HG03135 (cell line): ENCODE measurements around the gene SORL1.
A peak's percentile ranks its signal among the peaks of the same experiment; 100 is the strongest.

Experiments used
- ATAC-seq: cut with Tn5 transposase; IDR thresholded peaks from one replicate; pipeline ENCODE4 v1.9.1; 2021; ENCODE audit warnings: mild to moderate bottlenecking, moderate library complexity; ENCODE audit not compliant: unreplicated experiment

SORL1 gene

DNA sequence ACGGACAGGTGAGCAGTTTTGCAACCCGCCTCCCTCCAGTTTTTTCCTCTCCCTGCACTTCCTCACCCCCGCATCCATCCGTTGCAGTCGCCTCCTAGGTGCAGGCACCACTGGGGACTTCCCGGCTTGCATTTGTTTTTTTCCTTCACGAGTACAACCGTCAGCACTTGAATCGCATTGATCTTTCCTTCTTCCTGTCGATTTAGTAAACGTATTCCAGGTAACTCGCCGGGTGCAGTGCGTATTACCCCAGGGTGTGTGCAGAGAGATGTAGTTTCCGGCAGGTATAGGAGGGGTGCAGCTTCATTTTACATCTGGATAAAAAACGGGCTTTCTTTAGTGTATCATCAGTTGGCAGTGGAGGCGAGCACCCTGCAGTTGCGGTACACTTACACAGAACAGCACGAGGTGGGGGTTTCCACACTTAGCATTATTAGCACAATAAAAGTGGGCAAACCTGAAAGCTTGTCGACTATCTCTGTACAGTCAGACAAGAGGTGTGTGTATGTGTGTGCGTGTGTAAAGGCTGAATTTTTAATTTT lies 566 bp downstream of the SORL1 start, which contains the start of gene SORL1-AS1:
Gene SORL1-AS1 (minus strand): TSS at position 359 of the 542 bp plus-strand sequence.
- peak; percentile 15 for ATAC-seq

DNA sequence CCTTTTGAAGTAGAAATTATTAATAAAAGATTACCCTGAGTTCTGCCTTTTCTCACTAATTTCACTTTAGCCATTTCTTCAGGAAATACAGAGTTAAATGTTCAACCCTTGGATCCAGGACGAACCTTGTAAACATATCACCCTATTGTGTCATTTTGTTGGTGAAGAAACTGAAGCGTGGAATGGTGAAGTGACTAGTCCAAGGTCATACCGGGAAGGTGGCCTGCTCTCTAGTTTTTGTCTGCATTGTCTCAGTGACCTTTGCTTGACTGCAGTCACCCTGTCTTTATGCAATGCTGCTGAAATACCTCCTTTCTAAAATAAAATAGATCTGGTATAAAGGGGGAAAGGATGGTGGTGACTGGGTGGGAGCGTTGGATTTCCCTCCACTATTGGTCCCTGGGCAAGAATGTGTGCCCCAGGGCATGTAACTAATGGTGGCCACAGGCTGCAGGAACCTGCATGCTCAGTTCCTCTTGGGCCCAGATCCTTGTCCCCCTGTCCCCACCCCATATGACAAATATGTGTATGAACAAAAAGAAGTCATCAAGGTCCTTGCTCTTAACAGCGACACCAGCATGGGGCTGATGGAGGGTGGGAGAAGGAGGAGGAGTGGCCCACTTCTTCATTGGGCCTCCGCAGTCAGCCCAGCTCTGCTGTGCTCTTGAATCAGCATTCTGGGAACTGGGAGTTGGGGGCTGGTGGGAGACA lies 1.6 kb downstream of the SORL1 start:
- no peak for ATAC-seq

DNA sequence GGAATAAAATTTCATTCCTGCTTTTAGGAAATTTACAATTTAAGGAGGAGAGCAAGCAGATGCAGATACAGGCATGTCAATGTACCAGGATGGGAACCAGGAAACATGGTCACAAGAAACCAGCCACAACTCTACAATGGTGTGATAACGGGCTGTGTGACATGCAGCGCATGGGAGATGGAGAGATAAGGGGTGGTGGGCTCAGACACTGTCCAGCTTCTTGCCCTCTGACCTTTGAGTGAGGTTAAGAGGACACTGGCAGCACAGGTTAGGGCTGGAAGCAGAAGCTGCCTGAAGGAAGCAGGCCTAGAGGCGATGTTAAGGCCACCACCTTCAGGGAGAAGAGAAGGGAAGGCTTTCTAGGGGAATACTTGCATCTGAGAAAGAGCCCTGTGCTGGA lies 3.0 kb downstream of the SORL1 start:
- no peak for ATAC-seq

DNA sequence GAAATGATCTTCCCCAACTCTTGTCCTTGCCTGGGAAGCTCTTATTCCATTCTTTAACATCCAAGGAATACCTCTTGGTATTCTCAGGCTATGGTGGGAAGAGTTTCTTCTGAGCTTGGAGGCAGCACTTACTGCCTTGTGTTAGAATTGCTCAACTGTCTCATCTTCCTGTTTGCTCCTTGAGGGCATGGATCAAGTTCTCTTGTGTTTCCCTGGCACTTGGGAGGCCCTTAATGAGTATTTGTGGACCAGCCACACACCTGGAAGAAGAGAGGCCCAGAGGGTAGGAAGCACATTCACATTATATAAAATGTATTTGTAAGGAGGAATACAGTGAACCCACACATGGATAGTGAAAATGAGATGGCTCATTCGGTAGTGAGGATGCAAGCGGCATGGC lies 4.0 kb downstream of the SORL1 start:
- ATAC-seq = no peak

DNA sequence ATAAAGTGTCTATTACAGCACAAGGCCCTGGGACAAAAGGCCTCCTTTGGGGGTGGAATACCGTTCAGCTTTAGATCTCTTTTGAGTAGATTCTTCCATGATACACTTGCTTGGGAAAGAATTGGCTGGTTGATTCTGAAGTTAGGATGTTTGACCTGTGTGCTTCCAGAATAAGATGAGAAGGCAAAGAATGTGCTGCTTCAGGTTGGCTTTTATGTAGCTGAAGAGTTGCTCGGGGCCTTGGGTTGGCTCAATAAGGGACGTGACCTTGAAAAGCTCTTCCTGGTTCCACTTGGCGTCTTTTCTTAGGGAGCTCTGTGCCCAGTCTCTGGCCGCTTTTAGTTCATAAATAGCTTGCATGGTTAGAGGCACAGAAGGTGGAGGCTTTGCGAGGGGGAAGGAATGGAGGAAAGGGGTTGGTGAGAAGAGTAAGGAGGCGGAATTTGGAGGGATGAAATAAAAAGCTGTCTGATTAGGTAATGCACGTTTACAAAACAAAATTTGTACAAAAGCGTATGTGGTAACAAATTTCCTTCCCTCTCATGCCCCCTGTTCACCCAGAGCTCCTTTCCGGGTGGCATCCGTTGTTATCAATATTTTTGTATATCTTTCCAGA lies 4.8 kb downstream of the SORL1 start:
- ATAC-seq = no peak

DNA sequence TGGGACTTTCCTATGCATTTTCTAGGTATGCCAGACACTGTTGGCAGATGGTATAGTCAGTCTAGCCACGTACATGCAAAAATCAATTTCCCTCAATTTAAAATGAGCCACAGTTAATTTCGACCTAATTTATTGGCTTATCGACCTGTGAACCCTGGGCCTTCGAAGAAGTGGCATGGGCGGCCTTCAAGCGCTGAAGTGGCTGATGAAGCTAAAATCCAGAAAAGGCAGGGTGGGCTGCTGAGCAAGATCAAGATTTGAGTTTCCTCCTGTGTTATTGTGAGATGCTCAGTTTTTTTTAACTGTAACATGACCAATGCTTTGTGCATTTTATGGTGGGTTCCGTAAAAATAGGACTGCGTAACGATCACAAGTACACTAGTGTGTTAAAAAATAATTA lies 6.4 kb downstream of the SORL1 start:
- no peak for ATAC-seq

DNA sequence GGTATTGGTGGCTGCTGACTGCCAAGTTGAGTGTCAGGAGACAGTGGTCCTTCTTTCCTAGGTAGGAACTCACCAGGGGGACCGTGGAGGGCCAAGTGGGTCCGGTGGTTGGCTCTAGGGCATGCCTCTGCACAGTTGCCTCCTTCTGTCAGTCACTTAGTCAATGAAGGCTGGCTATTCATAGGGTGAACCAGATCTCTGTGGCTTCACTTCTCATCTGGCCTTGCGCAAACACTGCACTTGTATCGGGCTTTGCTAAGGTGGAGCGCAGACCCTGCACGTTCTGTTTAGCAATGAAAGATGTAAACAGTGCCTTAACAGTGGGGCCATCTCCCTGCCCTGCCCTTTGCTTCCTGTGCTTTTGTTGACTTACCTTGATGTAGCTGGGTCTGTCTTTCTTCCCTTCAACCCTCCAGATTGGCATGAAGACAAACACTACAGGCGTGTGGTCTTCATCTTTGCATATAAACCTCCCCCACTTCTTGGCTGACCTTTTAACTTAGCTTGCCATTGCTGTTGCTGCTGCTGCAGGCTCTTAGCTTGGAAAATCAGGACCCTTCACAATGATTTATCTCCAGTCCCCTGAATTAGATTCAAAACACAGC lies 7.4 kb downstream of the SORL1 start:
- ATAC-seq = no peak

DNA sequence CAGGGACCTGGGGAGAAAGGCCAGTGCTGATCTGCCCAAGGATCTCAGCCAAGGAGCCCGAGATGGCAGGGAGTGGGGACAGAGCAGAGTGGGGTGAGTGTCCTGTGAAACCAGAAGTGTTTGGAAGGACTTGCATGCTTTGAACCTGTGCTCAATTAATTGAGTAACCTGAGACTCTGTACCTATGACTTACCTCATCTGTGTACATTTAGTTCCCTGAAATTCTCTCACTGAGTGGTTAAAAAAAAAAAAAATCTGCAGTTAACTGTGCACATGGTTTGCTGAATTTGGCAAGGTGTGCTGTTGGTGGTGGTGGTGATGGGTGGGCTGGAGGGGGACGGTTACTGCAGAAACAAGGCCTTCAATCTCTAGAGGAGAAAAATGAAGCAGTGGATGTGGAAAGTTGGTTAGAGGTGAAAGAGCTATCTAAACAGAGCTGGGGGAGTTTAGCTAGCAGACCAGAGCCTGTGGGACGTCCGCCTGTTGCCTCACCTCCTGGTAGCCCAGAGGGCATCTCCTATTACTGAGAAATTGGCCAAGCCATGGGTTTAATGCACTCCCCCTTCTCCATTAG lies 8.9 kb downstream of the SORL1 start:
- no peak for ATAC-seq

DNA sequence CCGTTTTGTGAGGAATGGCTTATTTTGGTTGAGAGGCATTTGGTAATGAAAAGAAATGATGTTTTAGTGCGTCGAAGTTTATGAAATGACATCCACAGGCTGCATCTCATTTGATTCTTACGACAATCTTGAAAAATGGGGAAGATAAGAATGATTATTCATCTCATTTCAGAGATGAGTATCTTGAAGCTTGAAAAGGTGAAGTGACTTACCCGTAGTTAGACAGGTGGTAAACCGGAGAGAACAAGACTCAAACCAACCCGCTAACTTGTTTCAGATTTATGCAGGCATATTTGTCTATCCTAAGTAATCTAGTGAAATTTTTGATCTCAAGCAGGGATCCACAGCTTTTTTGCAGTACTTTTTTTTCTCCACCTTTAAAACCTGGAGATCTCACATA lies 9.7 kb downstream of the SORL1 start:
- no peak for ATAC-seq

DNA sequence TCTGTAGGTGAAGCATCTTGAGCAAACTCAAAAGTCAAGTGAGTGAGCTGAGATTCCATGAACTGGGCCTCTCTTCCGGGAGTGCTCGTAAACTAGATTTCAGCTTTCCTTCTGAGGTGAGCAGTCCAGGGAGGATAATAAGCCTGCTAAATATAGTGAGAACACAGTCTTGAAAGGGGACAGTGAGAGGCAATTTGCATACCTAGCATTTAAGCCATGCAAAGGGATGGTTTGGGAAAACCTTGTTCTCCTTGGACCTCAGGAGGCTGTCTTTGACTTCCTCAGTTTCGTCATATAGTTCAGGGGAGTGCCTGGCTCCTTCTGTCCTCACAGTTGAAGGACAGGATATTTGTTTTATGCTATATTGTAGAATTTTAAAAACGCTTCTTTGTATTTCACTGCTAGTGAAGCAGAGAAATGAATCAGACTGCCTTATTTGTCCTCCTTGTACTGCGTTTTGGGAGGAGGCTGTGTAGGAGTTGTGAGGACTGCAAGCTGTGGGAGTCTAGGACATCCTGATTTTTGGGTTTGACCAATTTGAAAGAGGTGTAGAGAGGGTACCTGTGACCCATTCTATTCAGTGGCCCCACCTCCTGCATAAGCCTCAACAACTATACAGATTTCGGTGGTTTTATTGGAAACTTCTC lies 11.7 kb downstream of the SORL1 start:
- no peak for ATAC-seq

DNA sequence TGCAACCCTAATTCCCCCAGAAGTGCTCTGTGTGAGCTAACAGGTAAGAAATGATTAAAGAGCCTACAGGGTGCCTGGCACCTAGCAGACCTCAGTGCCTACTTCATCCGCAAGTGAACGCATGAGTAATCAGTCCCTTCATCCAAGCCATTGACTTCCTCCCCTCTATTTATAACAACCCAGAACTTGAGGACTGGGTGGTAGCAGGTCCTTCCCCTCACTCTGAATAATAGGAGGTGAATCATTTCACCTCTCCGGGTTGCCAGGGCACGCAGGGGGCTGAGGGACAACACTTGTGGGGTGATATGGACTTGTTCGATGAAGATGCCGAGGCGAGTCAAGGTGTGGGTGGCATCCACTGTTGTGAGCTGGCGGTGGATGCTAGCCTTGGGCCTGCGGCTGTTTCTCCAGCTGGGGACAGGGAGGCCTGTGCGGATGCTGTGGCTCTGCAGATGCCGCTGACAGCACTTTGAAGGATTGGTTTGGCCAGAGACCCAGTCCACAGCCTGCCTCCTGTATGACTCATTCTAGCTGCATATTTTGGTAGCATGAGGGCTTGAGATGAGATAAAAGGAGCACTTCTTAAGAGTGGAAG lies 12.3 kb downstream of the SORL1 start:
- ATAC-seq = peak; percentile 51

DNA sequence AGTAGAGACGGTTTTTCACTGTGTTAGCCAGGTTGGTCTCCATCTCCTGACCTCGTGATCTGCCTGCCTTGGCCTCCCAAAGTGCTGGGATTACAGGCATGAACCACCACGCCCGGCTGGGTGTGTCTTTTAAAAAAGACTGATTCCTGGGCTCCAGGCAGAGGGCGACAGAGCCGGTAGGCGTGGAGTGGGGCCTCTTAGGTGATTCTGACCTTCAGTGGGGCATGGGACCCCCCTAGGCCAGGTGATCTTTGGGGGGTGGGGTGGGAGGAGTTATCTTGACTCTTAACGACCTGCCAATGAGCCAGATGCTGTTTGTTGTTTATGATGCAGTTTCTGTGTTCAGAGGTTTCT lies 13.6 kb downstream of the SORL1 start:
- ATAC-seq = no peak

DNA sequence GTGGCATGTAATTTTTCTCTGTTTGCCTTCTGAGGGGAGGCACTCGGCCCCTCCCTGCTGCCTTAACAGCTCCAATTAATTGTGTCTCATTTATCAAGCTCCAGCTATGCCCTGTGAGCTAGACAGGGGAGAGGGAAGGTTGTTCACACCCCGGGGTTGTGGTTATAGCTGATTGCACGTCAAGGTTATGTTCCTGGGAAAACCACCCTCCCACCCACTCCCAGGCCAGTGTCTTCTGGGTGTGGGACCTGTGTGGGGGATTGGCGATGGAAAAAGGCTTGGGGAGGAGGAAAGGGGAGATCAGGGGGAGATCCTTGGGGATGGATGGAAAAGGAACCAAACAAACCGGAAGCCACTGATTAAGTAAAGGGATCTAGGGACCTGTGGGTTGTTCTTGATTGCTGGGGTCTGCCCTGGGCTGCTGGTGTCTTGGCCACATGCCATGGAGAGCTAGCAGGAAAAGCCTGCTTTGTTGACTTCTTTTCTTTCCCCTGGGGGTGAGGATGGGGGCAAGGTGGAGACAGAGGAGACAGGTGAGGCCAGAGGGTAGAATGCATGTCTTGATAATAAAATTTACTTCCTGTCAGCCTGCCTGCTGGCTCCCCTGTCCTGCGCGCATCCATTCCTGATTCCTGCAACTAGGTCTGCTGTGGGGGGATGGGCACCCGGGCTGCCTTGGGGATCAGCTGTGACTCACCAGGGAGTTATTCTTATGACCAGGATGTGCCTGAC lies 14.1 kb downstream of the SORL1 start:
- ATAC-seq = no peak

DNA sequence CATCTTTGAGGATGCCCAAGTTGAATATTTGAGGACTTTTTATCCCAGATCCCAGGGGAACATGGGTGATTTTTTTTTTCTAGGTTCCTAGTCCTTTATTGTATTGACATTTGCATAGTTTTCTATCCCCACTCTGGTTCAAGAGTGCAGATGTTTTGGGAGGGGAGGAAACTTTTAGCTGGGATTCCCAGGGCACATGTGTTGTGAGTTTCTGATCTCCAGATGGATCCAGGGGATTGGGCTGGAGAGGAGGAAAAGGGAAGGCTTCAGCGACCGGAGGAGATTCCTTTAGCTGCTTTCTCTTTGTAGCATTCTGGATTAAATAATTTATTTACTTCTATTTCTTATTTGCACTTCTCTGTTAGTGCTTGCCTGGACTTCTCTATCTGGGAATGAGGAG lies 15.4 kb downstream of the SORL1 start:
- no peak for ATAC-seq

DNA sequence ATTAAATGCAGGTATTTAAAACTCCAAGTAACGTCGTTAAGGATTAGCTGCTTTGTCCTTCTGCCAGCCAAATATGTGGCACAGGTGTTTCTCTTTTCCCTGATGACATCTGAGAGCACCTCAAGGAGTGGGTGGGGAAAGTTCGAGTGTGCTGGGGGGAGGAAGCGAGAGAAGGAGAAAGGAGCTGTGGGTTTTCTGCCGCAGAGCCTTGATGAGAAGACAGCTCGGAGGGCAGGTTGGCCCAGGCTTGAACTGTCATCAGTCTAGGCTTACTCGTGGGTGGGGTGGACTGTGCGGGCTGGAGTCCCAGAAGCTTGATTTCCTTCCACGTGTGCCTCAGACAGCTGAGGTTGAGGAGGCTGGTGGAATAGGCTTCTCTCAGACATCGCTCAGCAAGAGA lies 15.9 kb downstream of the SORL1 start:
- no peak for ATAC-seq

DNA sequence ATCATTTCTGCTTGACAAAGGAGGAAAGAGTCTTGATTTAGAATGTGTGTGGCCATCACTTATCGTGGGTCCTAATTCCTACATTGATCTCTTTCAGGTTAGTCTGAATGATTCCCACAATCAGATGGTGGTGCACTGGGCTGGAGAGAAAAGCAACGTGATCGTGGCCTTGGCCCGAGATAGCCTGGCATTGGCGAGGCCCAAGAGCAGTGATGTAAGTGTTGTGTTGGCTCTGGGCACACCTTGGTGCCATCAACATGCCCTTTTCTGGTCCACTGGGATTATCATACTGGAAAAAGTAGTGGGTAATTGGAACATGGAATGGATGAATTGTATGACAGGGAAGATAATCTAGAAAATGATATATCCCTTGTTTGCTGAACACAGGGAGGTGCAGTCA lies 17.8 kb downstream of the SORL1 start:
- no peak for ATAC-seq

DNA sequence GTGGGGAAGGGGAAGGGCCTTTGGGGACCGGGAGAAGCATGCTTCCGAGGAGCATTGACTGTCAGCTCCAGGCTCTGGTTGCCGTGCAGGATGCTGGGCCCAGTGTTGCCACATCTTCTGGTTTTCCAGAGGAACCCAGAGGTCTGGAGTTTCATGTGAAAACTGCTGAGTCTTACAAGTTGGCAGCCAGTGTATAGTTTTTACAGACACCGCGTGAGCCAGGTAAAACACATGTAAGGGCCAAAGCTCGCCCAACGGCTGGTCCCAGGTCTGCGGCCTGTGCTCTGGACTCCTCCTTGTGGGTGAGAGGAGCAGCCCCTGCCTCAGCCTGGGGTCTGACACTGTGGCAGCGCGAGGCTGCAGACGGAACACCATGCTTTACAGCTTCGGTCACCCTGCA lies 19.1 kb downstream of the SORL1 start:
- no peak for ATAC-seq

DNA sequence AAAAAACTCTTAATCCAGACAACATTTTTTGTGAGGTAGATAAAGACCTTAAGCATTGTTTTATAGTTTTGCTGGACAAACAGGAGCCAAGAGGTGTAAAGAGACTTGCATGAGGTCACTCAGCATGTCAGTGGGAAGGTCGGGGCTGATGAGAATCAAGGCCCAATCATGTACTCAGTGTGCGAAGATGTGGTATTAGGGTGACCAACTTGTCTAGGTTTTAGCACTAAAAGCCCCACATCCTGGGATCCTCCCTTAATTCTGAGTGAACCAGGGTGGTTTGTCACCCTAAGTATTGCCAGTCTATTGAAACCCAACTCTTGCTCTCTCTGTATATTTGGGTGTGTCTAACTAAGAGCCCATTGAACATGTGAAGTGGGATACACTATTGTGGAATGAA lies 20.2 kb downstream of the SORL1 start:
- no peak for ATAC-seq

DNA sequence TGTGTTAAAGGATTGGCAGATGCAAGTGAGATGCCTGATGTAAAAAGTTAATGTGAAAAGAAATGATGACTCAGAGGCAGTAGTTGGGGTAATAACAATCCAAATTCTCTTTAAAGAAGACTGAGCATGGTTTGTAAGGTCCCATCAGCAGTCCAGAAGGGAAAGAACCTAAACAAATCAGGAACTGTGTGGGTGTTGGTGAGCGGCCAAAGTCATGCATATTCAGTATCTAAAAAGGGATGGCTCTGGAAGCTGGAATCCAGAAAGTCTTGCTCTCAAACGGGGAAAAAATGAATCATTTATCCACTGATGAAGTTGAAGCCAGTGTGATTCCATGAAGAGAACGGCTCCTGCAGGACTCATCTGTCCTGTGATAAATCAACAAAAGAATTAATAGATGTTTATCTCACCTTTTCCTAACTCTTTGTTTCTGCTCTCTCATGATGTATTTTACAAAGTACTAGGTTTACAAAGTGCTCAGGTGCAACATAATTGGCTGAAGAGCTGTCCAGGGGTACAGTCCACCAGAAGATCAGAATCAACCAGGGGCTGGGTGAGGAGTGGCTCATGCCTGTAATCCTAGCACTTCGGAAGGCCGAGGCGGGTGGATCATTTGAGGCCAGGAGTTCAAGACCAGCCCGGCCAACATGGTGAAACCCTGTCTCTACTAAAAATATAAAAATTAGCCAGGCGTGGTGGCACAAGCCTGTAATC lies 21.1 kb downstream of the SORL1 start:
- no peak for ATAC-seq

DNA sequence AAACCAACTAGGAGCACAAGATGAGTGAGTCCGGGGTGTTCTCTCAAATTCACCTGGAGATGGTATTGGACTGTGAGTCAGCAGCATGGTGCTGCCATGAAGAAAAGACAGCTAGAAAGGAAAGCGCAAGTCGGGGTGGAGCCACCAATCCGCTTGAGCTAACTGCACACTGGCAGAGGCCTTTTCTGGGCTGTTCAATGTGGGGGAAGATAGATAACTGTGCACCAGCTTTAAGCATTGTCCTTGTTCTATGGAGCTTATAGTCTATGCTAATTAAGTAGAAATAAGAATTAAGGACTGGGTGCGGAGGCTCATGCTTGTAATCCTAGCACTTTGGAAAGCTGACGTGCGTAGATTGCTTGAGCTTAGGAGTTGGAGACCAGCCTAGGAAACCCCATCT lies 22.6 kb downstream of the SORL1 start:
- ATAC-seq = no peak
